ENCODE data around the gene CRACDL. TPM values are rescaled to one million over a fixed set of nuclear protein-coding genes. Genes with fewer than 3 reads are reported as not detected.
A peak's percentile ranks its signal among the peaks of the same experiment; 100 is the strongest.

Gene CRACDL
- total and polyA plus RNA-seq, 8 donors, result 3.6 to 11.0 (median 6.0) TPM

DNA sequence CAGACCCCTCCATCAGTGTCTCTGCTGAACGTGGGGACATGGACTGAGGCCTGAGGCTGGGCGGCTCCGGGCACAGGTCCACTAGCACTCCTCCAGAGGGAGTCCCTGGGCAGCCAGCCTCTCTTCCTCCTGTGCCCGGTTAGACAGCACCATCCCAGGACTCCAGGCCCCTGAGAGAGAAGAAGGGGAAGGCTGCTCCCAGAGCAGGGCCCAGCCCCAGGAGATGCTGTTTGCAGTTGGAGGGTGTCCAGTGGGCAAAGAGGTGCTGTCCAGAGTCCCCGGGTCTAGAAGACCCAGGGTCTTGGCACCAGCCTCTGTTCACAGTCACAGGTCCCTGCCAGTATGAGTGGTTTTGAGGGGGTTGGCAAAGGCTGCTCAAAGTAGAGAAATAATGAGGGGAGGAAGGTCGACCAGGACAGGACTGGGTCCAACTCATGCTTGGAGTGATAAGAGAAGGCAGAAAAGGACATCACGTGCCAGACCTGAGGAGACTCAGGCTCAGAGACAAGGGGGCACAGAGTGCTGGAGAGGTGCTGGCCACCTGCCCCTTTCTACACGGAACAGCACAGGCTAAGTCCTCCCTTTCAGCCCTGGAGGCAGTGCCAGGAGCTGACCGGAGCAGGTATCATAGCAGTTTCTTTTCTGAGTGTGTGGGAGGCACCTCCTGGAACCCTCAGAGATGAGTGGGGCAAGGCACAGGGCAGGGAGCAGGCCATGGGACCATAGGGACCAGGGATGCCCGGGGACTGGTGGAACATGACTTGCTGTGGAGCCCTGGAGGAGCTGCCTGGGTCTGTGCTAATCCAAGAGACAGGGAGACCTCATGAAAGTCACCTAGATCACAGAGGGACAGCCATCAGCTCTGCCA is 21.1 kb downstream of the CRACDL start:
- ATAC-seq (no peak), FAIRE-seq (no peak), DNase-seq (no peak)
- Histone ChIP-seq H3K27me3 (no peaks in the 10 kb centered on the region), H3K4me1 (peaks cover 19 to 35% (median 21%) of the 10 kb centered on the region in 3 donors), H3K36me3 (no peaks in the 10 kb centered on the region), H3K9me3 (no peaks in the 10 kb centered on the region), H3K27ac (no peak overlapping the region), H3K4me3 (no peak overlapping the region)
- WGBS, 2 donors, result 82 to 83% methylated on average over 10 of the region's 10 CpGs
- intact Hi-C loops (cut with DNase I), result no loop called here
- TF ChIP-seq, protein P1, sequence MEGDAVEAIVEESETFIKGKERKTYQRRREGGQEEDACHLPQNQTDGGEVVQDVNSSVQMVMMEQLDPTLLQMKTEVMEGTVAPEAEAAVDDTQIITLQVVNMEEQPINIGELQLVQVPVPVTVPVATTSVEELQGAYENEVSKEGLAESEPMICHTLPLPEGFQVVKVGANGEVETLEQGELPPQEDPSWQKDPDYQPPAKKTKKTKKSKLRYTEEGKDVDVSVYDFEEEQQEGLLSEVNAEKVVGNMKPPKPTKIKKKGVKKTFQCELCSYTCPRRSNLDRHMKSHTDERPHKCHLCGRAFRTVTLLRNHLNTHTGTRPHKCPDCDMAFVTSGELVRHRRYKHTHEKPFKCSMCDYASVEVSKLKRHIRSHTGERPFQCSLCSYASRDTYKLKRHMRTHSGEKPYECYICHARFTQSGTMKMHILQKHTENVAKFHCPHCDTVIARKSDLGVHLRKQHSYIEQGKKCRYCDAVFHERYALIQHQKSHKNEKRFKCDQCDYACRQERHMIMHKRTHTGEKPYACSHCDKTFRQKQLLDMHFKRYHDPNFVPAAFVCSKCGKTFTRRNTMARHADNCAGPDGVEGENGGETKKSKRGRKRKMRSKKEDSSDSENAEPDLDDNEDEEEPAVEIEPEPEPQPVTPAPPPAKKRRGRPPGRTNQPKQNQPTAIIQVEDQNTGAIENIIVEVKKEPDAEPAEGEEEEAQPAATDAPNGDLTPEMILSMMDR (IDR thresholded peaks at IDR 0.05), result no peak

DNA sequence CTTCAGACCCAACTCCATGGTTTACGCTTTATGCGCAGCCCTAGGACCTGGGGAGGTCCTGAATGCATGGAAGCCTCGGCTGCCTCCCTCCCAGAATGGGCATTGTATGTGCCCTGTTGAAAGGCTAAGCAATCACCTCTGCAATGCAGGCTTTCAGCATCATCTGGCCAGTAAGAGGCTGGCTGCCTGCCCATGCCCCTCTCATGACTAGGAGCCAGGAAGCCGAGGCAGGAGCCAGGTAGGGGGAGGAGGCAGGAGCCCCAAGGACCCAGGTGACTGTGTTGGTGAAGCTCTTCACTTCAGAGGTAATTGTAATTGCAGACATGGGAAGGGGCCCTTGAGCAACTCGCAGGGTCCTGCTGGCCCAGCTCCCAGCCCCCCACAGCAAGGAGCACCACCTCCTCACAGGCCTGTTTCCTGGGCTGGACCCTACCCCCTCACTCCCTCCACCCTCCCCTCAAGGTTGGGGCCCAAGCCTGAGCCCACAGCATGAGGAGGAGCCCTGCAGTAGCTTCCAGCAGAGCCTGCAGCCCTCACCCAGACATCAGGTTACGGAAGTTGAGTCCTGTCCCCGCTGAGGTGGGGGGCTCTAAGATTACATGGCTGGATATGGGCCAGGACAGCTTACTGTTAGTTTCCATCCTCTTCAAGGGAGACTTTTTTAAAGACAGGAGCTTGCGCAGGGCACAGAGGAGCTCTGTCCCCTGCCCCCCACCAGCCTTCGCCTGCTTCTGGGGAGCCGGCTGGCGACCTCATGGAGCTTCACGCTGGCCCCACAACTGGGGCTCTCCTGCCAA is 21.9 kb downstream of the CRACDL start:
- H3K27me3 ChIP-seq, result no peaks in the 10 kb centered on the region
- DNase-seq, result peak in 3 of 6 donors; percentile 40 to 64 (median 49)
- no peak overlapping the region for H3K4me3 ChIP-seq
- FAIRE-seq, result no peak
- H3K4me1 ChIP-seq, result peaks cover 23 to 39% (median 25%) of the 10 kb centered on the region in 3 donors
- intact Hi-C loops (cut with DNase I), result no loop called here
- H3K9me3 ChIP-seq, result no peaks in the 10 kb centered on the region
- 86% methylated on average over 12 of the region's 12 CpGs for WGBS, 2 donors
- TF ChIP-seq, protein P1 (IDR thresholded peaks at IDR 0.05), result no peak
- no peak for ATAC-seq
- no peaks in the 10 kb centered on the region for H3K36me3 ChIP-seq
- H3K27ac ChIP-seq, result no peak overlapping the region

DNA sequence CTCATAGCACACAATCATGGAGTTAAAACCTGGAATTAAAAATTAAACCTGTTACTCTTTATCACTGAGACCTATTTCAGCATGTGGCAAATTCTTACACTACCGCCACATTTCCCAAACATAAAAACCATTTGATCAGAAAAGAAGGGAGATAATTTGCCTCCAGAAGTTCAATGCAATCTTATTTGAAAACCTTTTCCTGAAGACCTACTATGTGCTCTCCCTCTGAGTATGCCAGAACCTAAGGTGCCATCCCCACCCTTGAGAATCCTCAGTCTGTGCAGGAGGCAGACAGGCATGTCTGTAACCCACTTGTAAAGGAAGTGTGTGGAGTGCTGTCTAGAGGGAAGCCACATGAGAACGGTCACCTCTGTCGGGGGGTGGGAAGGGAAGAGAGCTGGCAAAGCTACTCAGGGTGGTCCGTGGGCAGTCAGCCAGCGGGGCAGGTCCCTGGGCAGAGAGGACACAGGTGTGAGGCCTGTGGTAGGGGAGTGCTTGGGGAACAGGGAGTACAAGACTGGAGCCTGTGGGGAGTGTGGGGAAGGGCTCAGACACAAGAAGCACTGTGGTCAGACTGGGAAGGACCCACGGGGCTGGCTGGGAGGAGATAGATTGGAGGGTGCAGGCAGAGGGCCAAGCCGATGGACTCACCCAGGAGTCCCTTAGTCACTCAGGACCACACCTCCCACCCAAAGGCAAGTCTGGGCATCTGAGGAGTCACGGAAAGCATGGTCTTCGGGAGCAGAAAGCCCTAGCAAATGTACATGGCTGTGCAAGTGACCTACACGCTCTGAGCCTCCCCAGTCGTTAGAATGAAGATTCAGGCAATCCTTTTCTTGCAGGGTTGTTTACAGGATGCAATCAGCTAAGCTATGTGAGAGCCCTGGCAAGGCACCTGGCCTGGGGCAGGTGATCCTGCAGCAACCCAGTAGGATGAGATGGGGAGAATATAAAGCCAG is 22.8 kb downstream of the CRACDL start:
- 67 to 74% methylated on average over 11 of the region's 11 CpGs for WGBS, 2 donors
- peak; percentile 2 to 11 (median 2) for ATAC-seq
- no peak overlapping the region for H3K4me3 ChIP-seq
- no peaks in the 10 kb centered on the region for H3K9me3 ChIP-seq
- peak overlapping the region in 3 of 4 donors; percentile 39 to 74 (median 41) for H3K27ac ChIP-seq
- peak in 1 of 6 donors; percentile 50 for DNase-seq
- intact Hi-C loops (cut with DNase I), result no loop called here
- no peak for FAIRE-seq
- TF ChIP-seq, protein P1 (IDR thresholded peaks at IDR 0.05), result no peak
- no peaks in the 10 kb centered on the region for H3K27me3 ChIP-seq
- H3K4me1 ChIP-seq, result peaks cover 32 to 44% (median 34%) of the 10 kb centered on the region in 3 donors
- no peaks in the 10 kb centered on the region for H3K36me3 ChIP-seq

DNA sequence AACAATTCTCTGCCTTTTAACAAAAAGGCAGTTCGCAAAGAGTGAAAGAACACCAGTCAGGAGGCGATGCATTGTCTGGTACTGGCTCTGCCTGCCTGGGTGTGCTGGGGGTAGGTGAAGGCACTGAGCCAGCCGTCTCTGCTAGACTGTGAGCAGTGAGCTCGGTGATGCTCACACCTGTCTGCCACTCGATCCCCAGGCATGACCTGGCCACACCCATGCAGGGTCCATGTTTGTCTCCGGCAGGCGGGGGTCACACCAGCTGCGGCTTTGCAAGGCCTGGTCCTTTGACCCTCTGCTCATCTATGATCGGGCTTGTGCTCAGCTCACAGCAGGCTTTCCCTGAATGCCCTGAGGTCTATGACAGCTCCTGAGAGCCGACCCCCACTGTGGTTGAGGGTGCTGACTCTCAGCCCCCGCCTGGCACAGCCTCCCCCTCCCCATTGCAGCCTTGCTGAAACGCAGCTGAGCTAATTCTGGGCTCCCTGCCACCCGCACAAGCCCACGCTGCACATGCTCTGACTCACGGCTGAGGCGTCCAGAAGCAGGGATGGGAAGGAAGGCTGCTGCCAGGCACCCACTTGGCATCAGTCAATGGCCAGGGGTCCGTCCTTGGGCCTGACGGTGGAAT is 23.7 kb downstream of the CRACDL start:
- 35 to 36% methylated on average over 18 of the region's 18 CpGs for WGBS, 2 donors
- H3K4me1 ChIP-seq, result peaks cover 35 to 45% (median 35%) of the 10 kb centered on the region in 3 donors
- H3K27me3 ChIP-seq, result no peaks in the 10 kb centered on the region
- TF ChIP-seq, protein P1 (IDR thresholded peaks at IDR 0.05), result no peak
- no peaks in the 10 kb centered on the region for H3K9me3 ChIP-seq
- ATAC-seq (peak; percentile 63 to 78 (median 68)), FAIRE-seq (no peak), DNase-seq (peak; percentile 67 to 87 (median 80))
- intact Hi-C loops (cut with DNase I), result no loop called here
- no peaks in the 10 kb centered on the region for H3K36me3 ChIP-seq
- peak overlapping the region in 3 of 4 donors; percentile 39 to 74 (median 41) for H3K27ac ChIP-seq
- H3K4me3 ChIP-seq, result no peak overlapping the region

All from pancreas (tissue), 10 donors.